HCT116 (cell line): ENCODE data around the gene IGFBPL1. TPM values are rescaled to one million over a fixed set of nuclear protein-coding genes. Genes with fewer than 3 reads are reported as not detected.

Experiments used
- ATAC-seq: fragments of 200-7000 bp; cut with Tn5 transposase; 2 replicates; pipeline ENCODE4 v1.9.1; 2020; ENCODE audit warnings: mild to moderate bottlenecking, moderate library complexity
- BruUV-seq: library from RNA; stranded (reverse); fragments of 400-500 nt; replicated peaks from 2 replicates; lab custom pipeline; 2021; lab: Mats Ljungman, UMichigan
- CTCF ChIA-PET: fragments of 300-600 bp; sonication (Branson Sonifier 250); formaldehyde crosslinking; loops from one replicate; lab custom pipeline; 2021; ENCODE audit warnings: antibody characterized with exemption; lab: Charles Lee
- POLR2A ChIA-PET: fragments of 300-600, 350-600 bp; sonication (Branson Sonifier 250); formaldehyde crosslinking; loops from one replicate; lab custom pipeline; 2021; ENCODE audit warnings: antibody characterized with exemption; lab: Charles Lee
- RAD21 ChIA-PET, 2 experiments: fragments of 300-600 bp; sonication (Branson Sonifier 250); formaldehyde crosslinking; loops; one replicate each; lab custom pipeline; 2023; ENCODE audit warnings: low total read pairs in 2 of 2; ENCODE audit not compliant: uncharacterized antibody in 2 of 2, unreplicated experiment in 2 of 2, low non-redundant PET in 1 of 2; lab: Charles Lee
- DNase-seq: peaks from one replicate; pipeline ENCODE4 v3.0.0-alpha.2; 2010; ENCODE audit warnings: low read depth, low spot score
- H2AFZ ChIP-seq: fragments of 200-600 bp; shearing (Covaris generic), sonication (generic); 2 replicates; pipeline ENCODE4 v1.6.1; 2017; ENCODE audit warnings: low read depth, mixed run types, mixed read lengths, antibody characterized with exemption, low read length; ENCODE audit not compliant: poor library complexity, severe bottlenecking
- H3K27ac ChIP-seq: 2 replicates; pipeline ENCODE4 v1.5.1; 2012; ENCODE audit warnings: low read depth, low read length
- H3K27me3 ChIP-seq: fragments of 200-600 bp; sonication (generic); 2 replicates; pipeline ENCODE4 v1.6.1; 2016; ENCODE audit warnings: mixed run types, low read length, mixed read lengths; ENCODE audit not compliant: insufficient read depth
- H3K36me3 ChIP-seq, 2 experiments: fragments of 200-500 bp in 1 of 2; fragments of 200-600 bp in 1 of 2; sonication (Bioruptor generic) in 1 of 2; sonication (generic) in 1 of 2; 2 replicates each; pipeline versions ENCODE4 v1.5.1 to v1.6.1; 2014 to 2016; ENCODE audit warnings: low read length in 2 of 2, inconsistent platforms in 1 of 2, mixed read lengths in 1 of 2, mixed run types in 1 of 2; ENCODE audit not compliant: insufficient read depth in 2 of 2, control insufficient read depth in 1 of 2
- H3K4me1 ChIP-seq, 2 experiments: fragments of 200-600 bp in 1 of 2; sonication (generic) in 1 of 2; 2 replicates each; pipeline versions ENCODE4 v1.5.1 to v1.6.1; 2012 to 2017; ENCODE audit warnings: low read length in 2 of 2, inconsistent platforms in 1 of 2, mild to moderate bottlenecking in 1 of 2, mixed read lengths in 1 of 2, mixed run types in 1 of 2, moderate library complexity in 1 of 2; ENCODE audit not compliant: insufficient read depth in 2 of 2, control insufficient read depth in 1 of 2
- H3K4me2 ChIP-seq: fragments of 200-600 bp; sonication (generic); 2 replicates; pipeline ENCODE4 v1.6.1; 2017; ENCODE audit warnings: mixed run types, low read length, mixed read lengths
- H3K4me3 ChIP-seq, 2 experiments: fragments of 200-600 bp in 1 of 2; sonication (generic) in 1 of 2; replicated peaks in 1 of 2; 2 replicates each; pipeline ENCODE4 v1.5.1; 2011 to 2016; ENCODE audit warnings: low read length in 2 of 2, control low read depth in 1 of 2, low read depth in 1 of 2, mild to moderate bottlenecking in 1 of 2, mixed read lengths in 1 of 2, mixed run types in 1 of 2
- H3K79me2 ChIP-seq: fragments of 200-600 bp; sonication (generic); 2 replicates; pipeline ENCODE4 v1.6.1; 2017; ENCODE audit warnings: mild to moderate bottlenecking, mixed run types, low read length, moderate library complexity, mixed read lengths; ENCODE audit not compliant: insufficient read depth
- H3K9ac ChIP-seq: fragments of 200-600 bp; sonication (generic); 2 replicates; pipeline ENCODE4 v1.6.1; 2016; ENCODE audit warnings: low read length, mixed read lengths
- H3K9me2 ChIP-seq: fragments of 200-600 bp; sonication (generic), shearing (Covaris generic); 2 replicates; pipeline ENCODE4 v1.6.1; 2017; ENCODE audit warnings: mixed run types, mild to moderate bottlenecking, moderate library complexity; ENCODE audit not compliant: insufficient read depth
- H3K9me3 ChIP-seq, 2 experiments: fragments of 200-500 bp in 1 of 2; fragments of 200-600 bp in 1 of 2; sonication (Bioruptor generic) in 1 of 2; sonication (generic) in 1 of 2; 2 replicates each; pipeline ENCODE4 v1.6.1; 2014 to 2017; ENCODE audit warnings: low read length in 2 of 2, mixed read lengths in 2 of 2, inconsistent platforms in 1 of 2, low read depth in 1 of 2, mild to moderate bottlenecking in 1 of 2, mixed run types in 1 of 2, moderate library complexity in 1 of 2; ENCODE audit not compliant: control insufficient read depth in 1 of 2, insufficient read depth in 1 of 2
- H4K20me1 ChIP-seq: fragments of 200-600 bp; sonication (generic), shearing (Covaris generic); 2 replicates; pipeline ENCODE4 v1.6.1; 2017; ENCODE audit warnings: mixed run types, mild to moderate bottlenecking, moderate library complexity; ENCODE audit not compliant: insufficient read depth
- ATF3 ChIP-seq: IDR thresholded peaks from 2 replicates; pipeline ENCODE4 v1.6.1; 2012
- CEBPB ChIP-seq: IDR thresholded peaks from 2 replicates; pipeline ENCODE4 v1.6.1; 2012; ENCODE audit warnings: low read depth
- EGR1 ChIP-seq: IDR thresholded peaks from 2 replicates; pipeline ENCODE4 v1.6.1; 2012; ENCODE audit warnings: low read depth
- ELF1 ChIP-seq: IDR thresholded peaks from 2 replicates; pipeline ENCODE4 v1.6.1; 2012; ENCODE audit warnings: low read depth, borderline replicate concordance
- EZH2phosphoT487 ChIP-seq: fragments of 200-600 bp; IDR thresholded peaks from 2 replicates; pipeline ENCODE4 v1.6.1; 2018; ENCODE audit warnings: antibody characterized with exemption, borderline replicate concordance
- JUND ChIP-seq: IDR thresholded peaks from 2 replicates; pipeline ENCODE4 v1.6.1; 2012
- POLR2AphosphoS5 ChIP-seq: IDR thresholded peaks from 2 replicates; pipeline ENCODE4 v1.6.1; 2011; ENCODE audit warnings: mild to moderate bottlenecking, low read depth, low read length, moderate library complexity
- RAD21 ChIP-seq: IDR thresholded peaks from 2 replicates; pipeline ENCODE4 v1.6.1; 2012; ENCODE audit warnings: low read depth, mild to moderate bottlenecking
- SP1 ChIP-seq: IDR thresholded peaks from 2 replicates; pipeline ENCODE4 v1.6.1; 2012; ENCODE audit warnings: low read depth
- TCF7L2 ChIP-seq: IDR thresholded peaks from 2 replicates; pipeline ENCODE4 v1.7.0; 2011; ENCODE audit warnings: borderline replicate concordance, inconsistent platforms; ENCODE audit not compliant: insufficient read depth, insufficient read length; ENCODE audit errors: extremely low read depth
- ZBTB33 ChIP-seq: IDR thresholded peaks from 2 replicates; pipeline ENCODE4 v1.6.1; 2011; ENCODE audit warnings: mild to moderate bottlenecking, low read length, moderate library complexity; ENCODE audit not compliant: insufficient replicate concordance; ENCODE audit errors: extremely low read depth
- ZFX ChIP-seq: fragments of 450-650 bp; IDR thresholded peaks from 2 replicates; pipeline ENCODE4 v1.6.1; 2017
- ZNF274 ChIP-seq: fragments of 200-500 bp; sonication (Bioruptor generic); IDR thresholded peaks from 2 replicates; pipeline ENCODE4 v1.6.1; 2014; ENCODE audit warnings: mild to moderate bottlenecking, low read depth, low read length, inconsistent platforms
- intact Hi-C: fragments of 100-400 bp; cut with micrococcal nuclease; formaldehyde crosslinking; loops from 2 replicates; pipeline ENCODE4 v1.10.0; 2022
- total RNA-seq: library from RNA; stranded (reverse); gene quantifications from one replicate; pipeline ENCODE4 v1.2.1, GENCODE V29; 2021; ENCODE audit not compliant: unreplicated experiment

Gene IGFBPL1
- total RNA-seq, 1 experiment from 2014 or later = not detected

DNA sequence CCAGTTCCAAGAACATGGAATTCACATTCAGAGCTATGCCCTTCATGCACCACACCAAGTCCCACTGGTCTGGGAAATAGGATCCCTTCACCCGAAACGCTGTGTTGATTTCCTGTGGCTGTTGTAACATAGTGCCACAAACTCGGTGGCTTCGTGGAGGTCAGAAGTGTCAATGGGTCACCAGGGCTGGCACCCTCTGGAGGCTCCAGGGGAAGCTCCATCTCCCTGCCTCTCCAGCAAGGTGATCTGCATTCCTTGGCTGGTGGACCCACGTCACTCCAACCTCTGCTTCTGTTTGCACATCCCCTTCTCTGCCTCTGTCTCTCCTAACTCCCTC, 60.7 kb downstream of the IGFBPL1 start:
- H3K36me3 ChIP-seq = no peaks in the 10 kb centered on the region
- intact Hi-C loops = loop anchor here (1.0 to 5.0 kb wide), 8 partner anchors 201 to 881 kb away; partner anchors contain the start of gene SLC25A51
- H3K4me3 ChIP-seq = no peak overlapping the region
- no peaks in the 10 kb centered on the region for H4K20me1 ChIP-seq
- H3K9me3 ChIP-seq = no peaks in the 10 kb centered on the region
- no peak for ATAC-seq
- H2AFZ ChIP-seq = no peak overlapping the region
- H3K4me2 ChIP-seq = peak overlapping the region; percentile 47; the same call in 1 of the 2 replicates
- TF ChIP-seq EZH2phosphoT487 = no peak
- TF ChIP-seq ELF1 = no peak
- TF ChIP-seq CEBPB = no peak
- TF ChIP-seq ZBTB33 = no peak
- TF ChIP-seq ZFX = no peak
- TF ChIP-seq RAD21 = no peak
- TF ChIP-seq JUND = no peak
- no peak for TF ChIP-seq POLR2AphosphoS5
- TF ChIP-seq SP1 = no peak
- no peak for TF ChIP-seq ZNF274
- no peak for TF ChIP-seq ATF3
- no peak for TF ChIP-seq EGR1
- no peak for TF ChIP-seq TCF7L2
- TF ChIP-seq, all 23 proteins: peak for 0
- H3K4me1 ChIP-seq = peaks cover 0 to 5% of the 10 kb centered on the region in 2 experiments; a peak in 2 of 4 replicates
- no peaks in the 10 kb centered on the region for H3K9me2 ChIP-seq
- CTCF ChIA-PET = interaction anchor here (1.5 kb wide), 1 partner anchor 450 kb away, joined by 6 read pairs; no protein-coding TSS in a partner anchor
- no peaks in the 10 kb centered on the region for H3K79me2 ChIP-seq
- no TSS peak for BruUV-seq
- H3K27me3 ChIP-seq = no peaks in the 10 kb centered on the region
- POLR2A ChIA-PET = no interaction called here
- no peak overlapping the region for H3K27ac ChIP-seq
- DNase-seq = no peak
- no peak overlapping the region for H3K9ac ChIP-seq
- RAD21 ChIA-PET = no interaction called here
